HepG2 (cell line): ENCODE results near the gene KRTAP2-3. TPM values are rescaled to one million over a fixed set of nuclear protein-coding genes. Genes with fewer than 3 reads are reported as not detected.
"Not testable (repeated sequence)": the region's sequence is repeated elsewhere in the genome, so short reads cannot be mapped to it uniquely, and the experiment has no call there.

Source experiments
- ASH2L ChIP-seq: fragments of 300-600, 200-600 bp; sonication (generic); IDR thresholded peaks from 2 replicates; pipeline ENCODE4 v1.7.0; 2017; ENCODE audit warnings: low read depth, mild to moderate bottlenecking, moderate library complexity, mixed read lengths, low read length; ENCODE audit not compliant: insufficient read length
- CEBPB ChIP-seq: IDR thresholded peaks from 2 replicates; pipeline ENCODE4 v1.6.1; 2011; ENCODE audit warnings: low read depth, low read length, improper control_type of control experiment, borderline replicate concordance
- FOSL2 ChIP-seq: sonication (generic); formaldehyde crosslinking; IDR thresholded peaks from 2 replicates; pipeline ENCODE4 v1.4.0; 2020; ENCODE audit warnings: missing genetic modification reagents
- FOXP1 ChIP-seq, 2 experiments: fragments of 450-650 bp in 1 of 2; IDR thresholded peaks; 2 replicates each; pipeline ENCODE4 v1.6.1; 2017 to 2018; ENCODE audit warnings: antibody characterized with exemption in 1 of 2
- HDAC2 ChIP-seq: sonication (generic); formaldehyde crosslinking; IDR thresholded peaks from 2 replicates; pipeline ENCODE4 v1.4.0; 2020; ENCODE audit warnings: missing genetic modification reagents
- HNF4G ChIP-seq, 2 experiments: sonication (generic) in 1 of 2; formaldehyde crosslinking in 1 of 2; IDR thresholded peaks; 2 replicates each; pipeline versions ENCODE4 v1.4.0 to v1.6.1; 2011 to 2020; ENCODE audit warnings: borderline replicate concordance in 2 of 2, low read depth in 2 of 2, mild to moderate bottlenecking in 2 of 2, low read length in 1 of 2, missing genetic modification reagents in 1 of 2, moderate library complexity in 1 of 2
- IRF2 ChIP-seq: IDR thresholded peaks from 2 replicates; pipeline ENCODE4 v1.6.1; 2018; ENCODE audit warnings: missing genetic modification reagents, missing compliant biosample characterization
- MIER3 ChIP-seq: IDR thresholded peaks from 2 replicates; pipeline ENCODE4 v1.6.1; 2016; ENCODE audit warnings: missing compliant biosample characterization, borderline replicate concordance
- NCOR1 ChIP-seq: fragments of 200-600 bp; sonication (generic); IDR thresholded peaks from 2 replicates; pipeline ENCODE4 v1.7.0; 2017; ENCODE audit warnings: antibody characterized with exemption, low read length, borderline replicate concordance
- PITX1 ChIP-seq: sonication (generic); formaldehyde crosslinking; IDR thresholded peaks from 2 replicates; pipeline ENCODE4 v1.5.1; 2020; ENCODE audit warnings: mild to moderate bottlenecking, missing genetic modification reagents
- RXRB ChIP-seq: IDR thresholded peaks from 2 replicates; pipeline ENCODE4 v1.6.1; 2016; ENCODE audit warnings: borderline replicate concordance, missing genetic modification reagents, missing compliant biosample characterization
- SOX6 ChIP-seq, 2 experiments: fragments of 450-650 bp in 1 of 2; sonication (generic) in 1 of 2; formaldehyde crosslinking in 1 of 2; IDR thresholded peaks; 2 replicates each; pipeline versions ENCODE4 v1.4.0 to v1.6.1; 2017 to 2020; ENCODE audit warnings: antibody characterized with exemption in 1 of 2, mild to moderate bottlenecking in 1 of 2, missing genetic modification reagents in 1 of 2
- STAG1 ChIP-seq: sonication (generic); formaldehyde crosslinking; IDR thresholded peaks from 2 replicates; pipeline ENCODE4 v1.4.0; 2020; ENCODE audit warnings: missing genetic modification reagents
- polyA plus RNA-seq, 8 experiments: library from polyadenylated mRNA; depleted of rRNA in 3 of 8; stranded (reverse) in 7 of 8; unstranded in 1 of 8; fragments of >200 nt; fragmentation: Illumina TruSeq in 4 of 8; extraction: Trizol in 4 of 8; gene quantifications; 2 replicates each; pipeline versions ENCODE4 v1.2.1 to v1.2.3, GENCODE V29; 2011 to 2016; ENCODE audit warnings: low read depth in 4 of 8, missing spikeins in 1 of 8, mixed read lengths in 1 of 8; ENCODE audit not compliant: insufficient read depth in 1 of 8
- total RNA-seq, 5 experiments: library from RNA; depleted of rRNA; stranded (reverse); fragments of >200 nt; fragmentation: Illumina TruSeq; extraction: Trizol; gene quantifications; 2 replicates each; pipeline ENCODE4 v1.2.3, GENCODE V29; 2016; ENCODE audit warnings: low read depth in 1 of 5
- TF ChIP-seq, protein P1 (sequence below): sonication (generic); formaldehyde crosslinking; IDR thresholded peaks from 2 replicates; pipeline ENCODE4 v1.4.0; 2020; ENCODE audit warnings: missing genetic modification reagents
- TF ChIP-seq, protein P2 (sequence below): sonication (generic); formaldehyde crosslinking; conservative IDR thresholded peaks from 2 replicates; pipeline ENCODE4 v1.4.0; 2020; ENCODE audit warnings: mild to moderate bottlenecking, missing genetic modification reagents, moderate library complexity
- TF ChIP-seq, protein P3 (sequence below): sonication (generic); formaldehyde crosslinking; IDR thresholded peaks from 2 replicates; pipeline ENCODE4 v1.4.0; 2020; ENCODE audit warnings: missing genetic modification reagents, borderline replicate concordance

The KRTAP2-3 gene
- total and polyA plus RNA-seq, 2 of the 13 experiments (the other 11 are each of a cell fraction or from before 2014, with no cell fraction given): 0.25 TPM; not detected in 1

DNA sequence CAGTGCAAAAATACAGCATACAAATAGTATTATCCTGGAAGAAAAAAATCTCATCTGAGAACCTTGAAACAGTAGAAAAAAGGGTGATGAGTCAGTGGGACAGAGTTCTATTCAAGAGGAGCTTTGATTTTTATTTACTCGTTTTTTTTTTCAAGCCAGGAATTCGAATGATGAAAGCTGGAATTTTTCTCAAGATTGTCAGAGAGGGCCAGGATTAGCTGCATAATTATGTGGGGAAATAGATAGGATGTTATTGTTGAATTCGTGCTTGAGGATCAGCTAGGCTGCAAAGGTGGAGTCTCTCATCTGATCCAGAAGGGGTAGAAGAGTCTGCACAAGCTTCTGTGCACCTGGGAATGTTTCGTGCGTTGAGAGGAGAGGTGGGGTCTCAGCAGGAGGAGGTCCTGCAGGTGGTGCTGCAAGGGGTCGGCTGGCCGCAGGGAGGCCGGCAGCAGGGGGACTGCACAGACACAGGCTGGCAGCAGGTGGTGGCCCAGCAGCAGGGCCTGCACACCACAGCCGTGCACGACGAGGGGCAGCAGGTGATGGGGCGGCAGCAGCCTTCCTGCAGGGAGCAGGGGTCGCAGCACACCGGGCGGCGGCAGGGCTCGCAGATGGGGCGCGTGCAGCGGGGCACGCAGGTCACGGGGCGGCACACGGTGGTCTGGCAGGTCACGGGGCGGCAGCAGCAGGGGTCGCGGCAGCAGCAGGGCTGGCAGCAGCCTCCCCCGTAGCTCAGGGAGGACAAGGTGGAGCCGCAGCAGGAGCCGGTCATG lies 450 bp downstream of the KRTAP2-3 start (continued):
- TF ChIP-seq HNF4G (IDR thresholded peaks at IDR 0.05; ENCODE audit: borderline replicate concordance, low read depth, low read length) (peak; percentile 49), FOSL2 (CRISPR knock-in tag) (peak; percentile 82), HDAC2 (CRISPR knock-in tag) (peak; percentile 65; the same call in 1 of the 2 replicates), IRF2 (peak; percentile 73; the same call in 1 of the 2 replicates), STAG1 (CRISPR knock-in tag) (peak; percentile 18; the same call in 1 of the 2 replicates), PITX1 (CRISPR knock-in tag) (peak; percentile 82), SOX6 (CRISPR knock-in tag; IDR thresholded peaks at IDR 0.05) (peak; percentile 80), RXRB (CRISPR knock-in tag) (peak; percentile 89), CEBPB (peak; percentile 11; the same call in 1 of the 2 replicates), ASH2L (peak; percentile 22), FOXP1 (IDR thresholded peaks at IDR 0.05) (peak; percentile 74), FOXP1 (CRISPR knock-in tag; IDR thresholded peaks at IDR 0.05) (peak; percentile 72), MIER3 (CRISPR knock-in tag) (peak; percentile 77; the same call in 1 of the 2 replicates), NCOR1 (peak; percentile 79; the same call in 1 of the 2 replicates)
- not testable (repeated sequence) for TF ChIP-seq HNF4G (CRISPR knock-in tag; IDR thresholded peaks at IDR 0.05; ENCODE audit: borderline replicate concordance, low read depth); SOX6 (IDR thresholded peaks at IDR 0.05)
- TF ChIP-seq, protein P1, sequence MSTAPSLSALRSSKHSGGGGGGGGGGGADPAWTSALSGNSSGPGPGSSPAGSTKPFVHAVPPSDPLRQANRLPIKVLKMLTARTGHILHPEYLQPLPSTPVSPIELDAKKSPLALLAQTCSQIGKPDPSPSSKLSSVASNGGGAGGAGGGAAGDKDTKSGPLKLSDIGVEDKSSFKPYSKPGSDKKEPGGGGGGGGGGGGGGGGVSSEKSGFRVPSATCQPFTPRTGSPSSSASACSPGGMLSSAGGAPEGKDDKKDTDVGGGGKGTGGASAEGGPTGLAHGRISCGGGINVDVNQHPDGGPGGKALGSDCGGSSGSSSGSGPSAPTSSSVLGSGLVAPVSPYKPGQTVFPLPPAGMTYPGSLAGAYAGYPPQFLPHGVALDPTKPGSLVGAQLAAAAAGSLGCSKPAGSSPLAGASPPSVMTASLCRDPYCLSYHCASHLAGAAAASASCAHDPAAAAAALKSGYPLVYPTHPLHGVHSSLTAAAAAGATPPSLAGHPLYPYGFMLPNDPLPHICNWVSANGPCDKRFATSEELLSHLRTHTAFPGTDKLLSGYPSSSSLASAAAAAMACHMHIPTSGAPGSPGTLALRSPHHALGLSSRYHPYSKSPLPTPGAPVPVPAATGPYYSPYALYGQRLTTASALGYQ (CRISPR knock-in tag): peak; percentile 91; the same call in 1 of the 2 replicates
- TF ChIP-seq, protein P2, sequence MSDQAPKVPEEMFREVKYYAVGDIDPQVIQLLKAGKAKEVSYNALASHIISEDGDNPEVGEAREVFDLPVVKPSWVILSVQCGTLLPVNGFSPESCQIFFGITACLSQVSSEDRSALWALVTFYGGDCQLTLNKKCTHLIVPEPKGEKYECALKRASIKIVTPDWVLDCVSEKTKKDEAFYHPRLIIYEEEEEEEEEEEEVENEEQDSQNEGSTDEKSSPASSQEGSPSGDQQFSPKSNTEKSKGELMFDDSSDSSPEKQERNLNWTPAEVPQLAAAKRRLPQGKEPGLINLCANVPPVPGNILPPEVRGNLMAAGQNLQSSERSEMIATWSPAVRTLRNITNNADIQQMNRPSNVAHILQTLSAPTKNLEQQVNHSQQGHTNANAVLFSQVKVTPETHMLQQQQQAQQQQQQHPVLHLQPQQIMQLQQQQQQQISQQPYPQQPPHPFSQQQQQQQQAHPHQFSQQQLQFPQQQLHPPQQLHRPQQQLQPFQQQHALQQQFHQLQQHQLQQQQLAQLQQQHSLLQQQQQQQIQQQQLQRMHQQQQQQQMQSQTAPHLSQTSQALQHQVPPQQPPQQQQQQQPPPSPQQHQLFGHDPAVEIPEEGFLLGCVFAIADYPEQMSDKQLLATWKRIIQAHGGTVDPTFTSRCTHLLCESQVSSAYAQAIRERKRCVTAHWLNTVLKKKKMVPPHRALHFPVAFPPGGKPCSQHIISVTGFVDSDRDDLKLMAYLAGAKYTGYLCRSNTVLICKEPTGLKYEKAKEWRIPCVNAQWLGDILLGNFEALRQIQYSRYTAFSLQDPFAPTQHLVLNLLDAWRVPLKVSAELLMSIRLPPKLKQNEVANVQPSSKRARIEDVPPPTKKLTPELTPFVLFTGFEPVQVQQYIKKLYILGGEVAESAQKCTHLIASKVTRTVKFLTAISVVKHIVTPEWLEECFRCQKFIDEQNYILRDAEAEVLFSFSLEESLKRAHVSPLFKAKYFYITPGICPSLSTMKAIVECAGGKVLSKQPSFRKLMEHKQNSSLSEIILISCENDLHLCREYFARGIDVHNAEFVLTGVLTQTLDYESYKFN: peak; percentile 87
- TF ChIP-seq, protein P3, sequence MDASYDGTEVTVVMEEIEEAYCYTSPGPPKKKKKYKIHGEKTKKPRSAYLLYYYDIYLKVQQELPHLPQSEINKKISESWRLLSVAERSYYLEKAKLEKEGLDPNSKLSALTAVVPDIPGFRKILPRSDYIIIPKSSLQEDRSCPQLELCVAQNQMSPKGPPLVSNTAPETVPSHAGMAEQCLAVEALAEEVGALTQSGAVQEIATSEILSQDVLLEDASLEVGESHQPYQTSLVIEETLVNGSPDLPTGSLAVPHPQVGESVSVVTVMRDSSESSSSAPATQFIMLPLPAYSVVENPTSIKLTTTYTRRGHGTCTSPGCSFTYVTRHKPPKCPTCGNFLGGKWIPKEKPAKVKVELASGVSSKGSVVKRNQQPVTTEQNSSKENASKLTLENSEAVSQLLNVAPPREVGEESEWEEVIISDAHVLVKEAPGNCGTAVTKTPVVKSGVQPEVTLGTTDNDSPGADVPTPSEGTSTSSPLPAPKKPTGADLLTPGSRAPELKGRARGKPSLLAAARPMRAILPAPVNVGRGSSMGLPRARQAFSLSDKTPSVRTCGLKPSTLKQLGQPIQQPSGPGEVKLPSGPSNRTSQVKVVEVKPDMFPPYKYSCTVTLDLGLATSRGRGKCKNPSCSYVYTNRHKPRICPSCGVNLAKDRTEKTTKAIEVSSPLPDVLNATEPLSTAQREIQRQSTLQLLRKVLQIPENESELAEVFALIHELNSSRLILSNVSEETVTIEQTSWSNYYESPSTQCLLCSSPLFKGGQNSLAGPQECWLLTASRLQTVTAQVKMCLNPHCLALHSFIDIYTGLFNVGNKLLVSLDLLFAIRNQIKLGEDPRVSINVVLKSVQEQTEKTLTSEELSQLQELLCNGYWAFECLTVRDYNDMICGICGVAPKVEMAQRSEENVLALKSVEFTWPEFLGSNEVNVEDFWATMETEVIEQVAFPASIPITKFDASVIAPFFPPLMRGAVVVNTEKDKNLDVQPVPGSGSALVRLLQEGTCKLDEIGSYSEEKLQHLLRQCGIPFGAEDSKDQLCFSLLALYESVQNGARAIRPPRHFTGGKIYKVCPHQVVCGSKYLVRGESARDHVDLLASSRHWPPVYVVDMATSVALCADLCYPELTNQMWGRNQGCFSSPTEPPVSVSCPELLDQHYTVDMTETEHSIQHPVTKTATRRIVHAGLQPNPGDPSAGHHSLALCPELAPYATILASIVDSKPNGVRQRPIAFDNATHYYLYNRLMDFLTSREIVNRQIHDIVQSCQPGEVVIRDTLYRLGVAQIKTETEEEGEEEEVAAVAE (CRISPR knock-in tag): 0 out of 2 replicates have a peak, but pooled peaks have one; percentile 41
